Pons (tissue), 1 donor: ENCODE data around the gene SNAPC4.
A peak's percentile ranks its signal among the peaks of the same experiment; 100 is the strongest.
"Not testable (repeated sequence)": the region's sequence is repeated elsewhere in the genome, so short reads cannot be mapped to it uniquely, and the experiment has no call there.

Experiments
- DNase-seq: peaks from one replicate; pipeline ENCODE4 v3.0.0-alpha.2; 2016; ENCODE audit warnings: low spot score

Gene SNAPC4

GRCh38 chr9:136432591-136432990 is 32.6 kb upstream of the SNAPC4 start:
- no peak for DNase-seq

GRCh38 chr9:136431782-136432350 is 31.9 kb upstream of the SNAPC4 start:
- DNase-seq = no peak

- no peak for DNase-seq
These were observed 30.7 kb upstream of the SNAPC4 start for GRCh38 chr9:136430588-136431234.

- DNase-seq = no peak
These were observed 29.9 kb upstream of the SNAPC4 start for GRCh38 chr9:136429683-136430491.

GRCh38 chr9:136429075-136429628 is 29.2 kb upstream of the SNAPC4 start:
- no peak for DNase-seq

- no peak for DNase-seq
These were observed 26.8 kb upstream of the SNAPC4 start for GRCh38 chr9:136426787-136427186.

GRCh38 chr9:136425367-136425766 is 25.4 kb upstream of the SNAPC4 start:
- DNase-seq = not testable (repeated sequence)

GRCh38 chr9:136424750-136425362 is 24.9 kb upstream of the SNAPC4 start:
- no peak for DNase-seq

GRCh38 chr9:136423432-136424146 is 23.6 kb upstream of the SNAPC4 start:
- no peak for DNase-seq

- DNase-seq = no peak
These were observed 22.9 kb upstream of the SNAPC4 start for GRCh38 chr9:136422876-136423275.

GRCh38 chr9:136421791-136422190 is 21.8 kb upstream of the SNAPC4 start:
- DNase-seq = no peak

GRCh38 chr9:136419092-136419420 is 19.1 kb upstream of the SNAPC4 start:
- DNase-seq = no peak

- DNase-seq = no peak
These were observed 18.5 kb upstream of the SNAPC4 start for GRCh38 chr9:136418182-136419091.

GRCh38 chr9:136416914-136417313 is 16.9 kb upstream of the SNAPC4 start:
- DNase-seq = no peak

GRCh38 chr9:136416427-136416826 is 16.5 kb upstream of the SNAPC4 start:
- DNase-seq = no peak

GRCh38 chr9:136412962-136413361 is 13.0 kb upstream of the SNAPC4 start:
- no peak for DNase-seq

GRCh38 chr9:136411378-136411777 is 11.4 kb upstream of the SNAPC4 start:
- no peak for DNase-seq

- DNase-seq = peak; percentile 81
These were observed 10.7 kb upstream of the SNAPC4 start, which contains the start of the genes ENTR1 and PMPCA for GRCh38 chr9:136410500-136411287. Gene ENTR1, minus strand, starts transcription at chr9:136410614. Its CDS starts 217 bp downstream, at chr9:136410397. Gene PMPCA, plus strand, starts transcription at chr9:136410658. Its CDS starts 11 bp downstream, at chr9:136410669.

- DNase-seq = peak; percentile 19
These were observed 9.8 kb upstream of the SNAPC4 start for GRCh38 chr9:136409557-136410455.
